Spleen (tissue), 11 donors: ENCODE measurements around the gene SIPA1L3. TPM values are rescaled to one million over a fixed set of nuclear protein-coding genes. Genes with fewer than 3 reads are reported as not detected.
A peak's percentile ranks its signal among the peaks of the same experiment; 100 is the strongest.

Experiments
- DNase-seq: peaks from one replicate; pipeline ENCODE4 v3.0.0-alpha.2; 2020
- H3K27ac ChIP-seq, 8 donors: fragments of 200-600 bp; sonication (generic) in 7 of 8; 1 replicate in 4 of 8; 2 replicates in 4 of 8; pipeline versions ENCODE4 v1.5.0 to v1.8.0; 2016 to 2021; ENCODE audit warnings: inconsistent platforms in 4 of 8, mild to moderate bottlenecking in 4 of 8, moderate library complexity in 1 of 8
- H3K27me3 ChIP-seq, 7 donors: fragments of 200-600 bp; sonication (generic) in 6 of 7; replicated peaks in 1 of 7; 1 replicate in 4 of 7; 2 replicates in 3 of 7; pipeline versions ENCODE4 v1.5.0 to v1.8.0; 2016 to 2021; ENCODE audit warnings: inconsistent platforms in 3 of 7, mild to moderate bottlenecking in 1 of 7
- H3K36me3 ChIP-seq, 6 donors: fragments of 200-600 bp; sonication (generic) in 5 of 6; 1 replicate in 4 of 6; 2 replicates in 2 of 6; pipeline versions ENCODE4 v1.5.0 to v1.8.0; 2016 to 2021; ENCODE audit warnings: inconsistent platforms in 2 of 6
- H3K4me1 ChIP-seq, 6 donors: fragments of 200-600 bp; sonication (generic) in 5 of 6; 1 replicate in 3 of 6; 2 replicates in 3 of 6; pipeline versions ENCODE4 v1.5.0 to v1.8.0; 2016 to 2021; ENCODE audit warnings: inconsistent platforms in 3 of 6
- H3K4me3 ChIP-seq, 8 donors: fragments of 200-600 bp; sonication (generic) in 7 of 8; 1 replicate in 4 of 8; 2 replicates in 4 of 8; pipeline versions ENCODE4 v1.5.0 to v1.8.0; 2016 to 2021; ENCODE audit warnings: inconsistent platforms in 4 of 8, mild to moderate bottlenecking in 4 of 8, moderate library complexity in 2 of 8
- H3K9me3 ChIP-seq, 8 donors: fragments of 200-600 bp; sonication (generic) in 7 of 8; 1 replicate in 4 of 8; 2 replicates in 4 of 8; pipeline versions ENCODE4 v1.5.0 to v1.8.0; 2016 to 2021; ENCODE audit warnings: inconsistent platforms in 4 of 8
- CTCF ChIP-seq, 11 experiments: fragments of 200-600 bp in 7 of 11; fragments of 450-650 bp in 4 of 11; sonication (generic) in 4 of 11; IDR thresholded peaks in 8 of 11; conservative IDR thresholded peaks in 3 of 11; 1 replicate in 7 of 11; 2 replicates in 4 of 11; pipeline versions ENCODE4 v1.4.0 to v1.8.0; 2016 to 2021; ENCODE audit warnings: antibody characterized with exemption in 11 of 11, inconsistent platforms in 4 of 11, mild to moderate bottlenecking in 1 of 11
- POLR2A ChIP-seq, 3 donors: fragments of 450-650 bp; IDR thresholded peaks; one replicate each; pipeline ENCODE4 v1.5.1; 2017; ENCODE audit warnings: antibody characterized with exemption in 3 of 3, mild to moderate bottlenecking in 1 of 3
- POLR2AphosphoS5 ChIP-seq, 3 donors: sonication (generic); formaldehyde crosslinking; IDR thresholded peaks; one replicate each; pipeline ENCODE4 v1.5.1; 2017; ENCODE audit warnings: antibody characterized with exemption in 3 of 3
- WGBS, 5 donors: extraction: QIAGEN DNeasy Blood & Tissue Kit in 3 of 5; methylation state at CpG; one replicate each; pipeline versions ENCODE4 v1.1.5 to v1.1.7; 2013 to 2018; 5-methylcytosine and 5-hydroxymethylcytosine counted together
- intact Hi-C: fragments of 100-400 bp; cut with DNase I; formaldehyde crosslinking; loops from one replicate; pipeline ENCODE4 v1.15.0; 2023; ENCODE audit warnings: low total_unique reads
- polyA plus RNA-seq, 3 donors: library from polyadenylated mRNA; stranded (reverse); fragments of 200-250 nt; gene quantifications; one replicate each; pipeline ENCODE4 v1.2.1, GENCODE V29; 2013
- total RNA-seq, 7 donors: library from RNA; depleted of rRNA in 3 of 7; stranded (reverse); fragments of >200 nt in 3 of 7; fragmentation: NEBNext Ultra II Directional in 4 of 7; extraction: Animal tissue kit (Norgen Biotek cat#: 25700) in 4 of 7; gene quantifications; one replicate each; pipeline versions ENCODE4 v1.1.0 to v1.2.1, GENCODE V29; 2016 to 2021
- donor health status: healthy with polysubstance abuse.
- donor health status: DM: no; HTN: no; CAD: no; lungs with moderate emphysema.
- donor health status: DM: no; HTN: no; CAD: no.
- donor health status: Bipolar disorder and iron deficiency.
- donor health status: healthy.
- donor health status: DM: no; HTN: no; CAD: no.
- donor health status: DM: yes; HTN: yes; CAD: no.

The SIPA1L3 gene
- total and polyA plus RNA-seq, 10 donors, result 5.4 to 62.6 (median 40.3) TPM

- Histone ChIP-seq H3K4me1 (peaks cover 15 to 85% (median 58%) of the 10 kb centered on the region in 6 donors), H3K36me3 (peaks cover 0 to 12% (median 0%) of the 10 kb centered on the region in 6 donors), H3K27me3 (no peaks in the 10 kb centered on the region), H3K9me3 (peaks cover 3 to 18% (median 13%) of the 10 kb centered on the region in 8 donors), H3K27ac (peak overlapping the region in 7 of 8 donors; percentile 22 to 87 (median 60)), H3K4me3 (peak overlapping the region in 6 of 8 donors; percentile 1 to 45 (median 19))
- WGBS, 5 donors, result 20 to 40% (median 24%) methylated on average over 28 to 30 of the region's 30 CpGs
- TF ChIP-seq POLR2AphosphoS5 (IDR thresholded peaks at IDR 0.05), result peak in 2 of 3 donors; percentile 51 to 60
- TF ChIP-seq POLR2A (IDR thresholded peaks at IDR 0.05), result no peak
- TF ChIP-seq CTCF (IDR thresholded peaks at IDR 0.05 in 8 of 11, conservative IDR thresholded peaks at IDR 0.05 in 3 of 11), result no peak
- DNase-seq, result peak; percentile 87
- intact Hi-C loops, result no loop called here
These were observed 25.1 kb downstream of the SIPA1L3 start for GRCh38 chr19:37931881-37932655.

GRCh38 chr19:37932985-37933936 lies 26.3 kb downstream of the SIPA1L3 start:
- peak overlapping the region in 5 of 8 donors; percentile 35 to 87 (median 70) for H3K27ac ChIP-seq
- WGBS, 5 donors, result 60 to 76% (median 63%) methylated on average over 12 of the region's 12 CpGs
- H3K4me1 ChIP-seq, result peaks cover 15 to 81% (median 53%) of the 10 kb centered on the region in 6 donors
- peaks cover 0 to 12% (median 0%) of the 10 kb centered on the region in 6 donors for H3K36me3 ChIP-seq
- H3K4me3 ChIP-seq, result peak overlapping the region in 3 of 8 donors; percentile 18 to 45 (median 20)
- H3K9me3 ChIP-seq, result peaks cover 3 to 18% (median 13%) of the 10 kb centered on the region in 8 donors
- DNase-seq, result no peak
- no peaks in the 10 kb centered on the region for H3K27me3 ChIP-seq
- no peak for TF ChIP-seq POLR2A (IDR thresholded peaks at IDR 0.05)
- TF ChIP-seq POLR2AphosphoS5 (IDR thresholded peaks at IDR 0.05), result no peak
- intact Hi-C loops, result no loop called here

GRCh38 chr19:37933937-37934358 lies 26.9 kb downstream of the SIPA1L3 start:
- Histone ChIP-seq H3K9me3 (peaks cover 3 to 18% (median 13%) of the 10 kb centered on the region in 8 donors), H3K36me3 (peaks cover 0 to 14% (median 0%) of the 10 kb centered on the region in 6 donors), H3K4me3 (no peak overlapping the region), H3K4me1 (peaks cover 15 to 81% (median 47%) of the 10 kb centered on the region in 6 donors), H3K27ac (peak overlapping the region in 3 of 8 donors; percentile 70 to 87 (median 83)), H3K27me3 (no peaks in the 10 kb centered on the region)
- 85 to 89% (median 86%) methylated on average over 9 of the region's 9 CpGs for WGBS, 5 donors
- peak; percentile 25 for DNase-seq
- intact Hi-C loops, result no loop called here
- no peak for TF ChIP-seq POLR2AphosphoS5 (IDR thresholded peaks at IDR 0.05)
- TF ChIP-seq CTCF (IDR thresholded peaks at IDR 0.05 in 8 of 11, conservative IDR thresholded peaks at IDR 0.05 in 3 of 11), result no peak

GRCh38 chr19:37935341-37935740 lies 28.3 kb downstream of the SIPA1L3 start:
- DNase-seq, result no peak
- 0 to 97% (median 91%) methylated on average over 1 of the region's 1 CpG for WGBS, 5 donors
- Histone ChIP-seq H3K27ac (no peak overlapping the region), H3K4me1 (peaks cover 12 to 68% (median 33%) of the 10 kb centered on the region in 6 donors), H3K4me3 (no peak overlapping the region), H3K9me3 (peaks cover 3 to 18% (median 13%) of the 10 kb centered on the region in 8 donors), H3K36me3 (peaks cover 0 to 23% (median 0%) of the 10 kb centered on the region in 6 donors), H3K27me3 (no peaks in the 10 kb centered on the region)
- intact Hi-C loops, result no loop called here
- no peak for TF ChIP-seq POLR2AphosphoS5 (IDR thresholded peaks at IDR 0.05)
- no peak for TF ChIP-seq CTCF (IDR thresholded peaks at IDR 0.05 in 8 of 11, conservative IDR thresholded peaks at IDR 0.05 in 3 of 11)
- no peak for TF ChIP-seq POLR2A (IDR thresholded peaks at IDR 0.05)
